Mucosa of rectum (tissue), 2 donors: ENCODE data around the gene KRT36.

ENCODE experiments used
- H3K27ac ChIP-seq, 2 donors: one replicate each; pipeline ENCODE4 v1.7.0; 2013; ENCODE audit warnings: inconsistent platforms in 2 of 2, low read depth in 2 of 2, low read length in 2 of 2
- H3K27me3 ChIP-seq, 2 donors: one replicate each; pipeline ENCODE4 v1.7.0; 2013; ENCODE audit warnings: low read length in 2 of 2; ENCODE audit not compliant: control insufficient read depth in 2 of 2, insufficient read depth in 2 of 2
- H3K36me3 ChIP-seq, 2 donors: one replicate each; pipeline ENCODE4 v1.7.0; 2013; ENCODE audit warnings: low read length in 2 of 2; ENCODE audit not compliant: control insufficient read depth in 2 of 2, insufficient read depth in 2 of 2
- H3K4me1 ChIP-seq, 2 donors: one replicate each; pipeline ENCODE4 v1.7.0; 2013; ENCODE audit warnings: low read length in 2 of 2, mild to moderate bottlenecking in 1 of 2; ENCODE audit not compliant: control insufficient read depth in 2 of 2, insufficient read depth in 2 of 2
- H3K4me3 ChIP-seq, 2 donors: one replicate each; pipeline ENCODE4 v1.7.0; 2013; ENCODE audit warnings: low read length in 2 of 2
- H3K9ac ChIP-seq, 2 donors: one replicate each; pipeline ENCODE4 v1.7.0; 2013; ENCODE audit warnings: low read length in 2 of 2, low read depth in 1 of 2, mild to moderate bottlenecking in 1 of 2
- H3K9me3 ChIP-seq, 2 donors: one replicate each; pipeline ENCODE4 v1.7.0; 2013; ENCODE audit warnings: low read length in 2 of 2; ENCODE audit not compliant: control insufficient read depth in 2 of 2
- donor health status: healthy.
- donor health status: Normal muscosa, but diverticular disease.

Gene KRT36

DNA sequence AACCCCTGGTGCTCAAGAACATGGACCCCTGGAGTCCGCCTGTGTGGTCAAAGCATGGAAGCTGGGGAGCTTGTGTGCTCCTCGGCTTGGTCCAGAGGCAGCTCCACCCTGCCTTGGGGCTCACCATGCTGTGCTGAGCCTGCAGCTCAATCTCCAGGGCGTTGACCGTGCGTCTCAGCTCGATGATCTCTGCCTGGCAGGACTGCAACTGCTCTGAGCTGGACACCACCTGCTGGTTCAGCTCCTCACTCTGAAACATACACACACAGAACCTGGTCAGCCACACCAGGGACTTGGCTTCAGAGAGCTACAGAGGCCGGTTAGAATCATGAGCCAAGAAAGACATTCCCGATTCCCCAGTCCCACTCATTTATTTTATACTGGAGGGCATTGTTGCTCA lies 11.5 kb downstream of the KRT36 start:
- Histone ChIP-seq H3K4me3 (no peak overlapping the region), H3K9me3 (no peaks in the 10 kb centered on the region), H3K36me3 (no peaks in the 10 kb centered on the region), H3K9ac (no peak overlapping the region), H3K4me1 (no peaks in the 10 kb centered on the region), H3K27me3 (no peaks in the 10 kb centered on the region), H3K27ac (no peak overlapping the region)

DNA sequence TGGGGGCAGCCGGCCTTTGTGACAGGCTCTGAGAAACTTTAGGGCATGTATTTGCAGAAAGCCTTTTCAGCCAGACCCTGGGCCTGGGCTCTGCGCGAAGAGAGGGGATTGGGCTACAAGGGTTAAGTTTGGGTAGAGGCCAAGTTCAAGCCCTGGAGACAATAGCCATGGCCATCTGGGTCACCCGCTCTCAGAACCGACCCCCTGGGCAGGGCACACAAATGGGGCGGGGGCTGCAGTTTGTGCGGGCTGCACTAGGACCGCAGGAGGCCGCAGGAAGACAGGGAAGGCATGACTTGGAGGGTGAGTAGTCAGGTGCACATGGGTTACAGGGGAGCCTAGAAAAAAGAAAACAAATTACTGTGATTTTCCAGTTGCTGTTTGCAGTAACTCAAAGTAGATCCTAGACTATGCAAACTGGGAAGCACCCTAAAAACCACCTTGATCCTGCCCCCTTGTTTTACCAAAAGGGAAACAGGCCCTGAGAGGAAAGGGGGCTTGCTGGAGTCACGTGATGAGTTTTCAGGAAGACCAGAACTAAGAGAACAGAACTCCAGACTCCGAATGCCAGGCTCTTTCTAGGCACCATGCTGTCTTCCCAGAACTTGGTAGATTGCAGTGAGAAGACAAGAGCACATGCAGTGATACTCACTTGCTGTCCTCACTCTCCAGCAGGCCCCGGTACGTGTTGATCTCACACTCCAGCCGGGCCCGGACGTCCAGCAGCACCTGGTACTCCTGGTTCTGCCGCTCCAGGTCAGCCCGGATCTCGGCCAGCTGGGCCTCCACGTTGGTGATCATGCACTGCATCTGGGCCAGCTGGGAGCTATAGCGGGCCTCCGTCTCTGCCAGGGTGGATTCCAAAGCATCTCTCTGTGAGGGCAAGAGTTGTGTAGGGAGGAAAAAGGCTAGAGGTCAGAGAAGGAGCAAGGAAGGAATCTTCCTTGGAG lies 12.6 kb downstream of the KRT36 start:
- Histone ChIP-seq H3K4me1 (no peaks in the 10 kb centered on the region), H3K4me3 (no peak overlapping the region), H3K9ac (no peak overlapping the region), H3K36me3 (no peaks in the 10 kb centered on the region), H3K27me3 (no peaks in the 10 kb centered on the region), H3K27ac (no peak overlapping the region), H3K9me3 (no peaks in the 10 kb centered on the region)

DNA sequence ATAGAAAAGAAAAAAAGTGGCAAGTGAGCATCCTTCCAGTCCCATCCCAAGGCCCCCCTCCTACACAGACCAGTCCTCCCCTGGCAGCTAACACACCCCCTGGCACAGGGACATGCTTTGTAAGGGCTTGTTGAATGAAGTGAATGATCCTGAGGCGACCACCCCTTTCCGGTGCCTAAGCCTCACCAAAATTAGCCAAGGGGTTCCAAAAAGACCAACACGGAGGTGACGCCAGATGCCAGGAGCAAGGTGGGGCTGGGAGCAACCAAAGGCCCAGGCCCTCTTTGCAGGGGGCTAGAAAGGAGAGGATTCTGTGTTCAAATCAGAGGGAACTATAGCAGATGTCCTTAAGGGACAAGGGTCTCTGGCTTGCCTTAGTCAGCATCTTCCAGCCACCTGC lies 14.3 kb downstream of the KRT36 start:
- no peak overlapping the region for H3K9ac ChIP-seq

DNA sequence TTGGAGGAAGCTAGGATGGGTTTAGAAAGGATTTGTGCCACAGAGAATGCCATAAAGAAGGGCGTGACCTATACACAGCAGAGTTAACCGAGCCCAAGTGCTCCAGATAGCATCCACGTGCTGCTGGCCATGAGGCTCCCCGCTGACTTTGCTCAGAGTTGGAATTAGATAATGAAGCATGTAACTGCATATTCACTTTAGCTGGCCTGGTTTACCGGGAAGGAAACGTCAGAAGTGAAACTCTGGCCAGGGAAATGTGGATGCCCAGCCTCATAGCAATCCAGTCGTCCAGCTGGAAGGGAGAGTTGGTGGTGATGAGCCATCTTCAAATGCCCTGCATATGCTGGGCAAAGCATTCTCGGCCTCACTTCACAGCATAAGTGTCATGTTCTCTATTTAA lies 14.8 kb downstream of the KRT36 start:
- Histone ChIP-seq H3K9ac (no peak overlapping the region), H3K27me3 (no peaks in the 10 kb centered on the region), H3K27ac (no peak overlapping the region), H3K9me3 (no peaks in the 10 kb centered on the region), H3K4me3 (no peak overlapping the region), H3K4me1 (no peaks in the 10 kb centered on the region), H3K36me3 (no peaks in the 10 kb centered on the region)

More for the DNA sequence above, 14.3 kb downstream of the KRT36 start:
- H3K4me3 ChIP-seq = no peak overlapping the region
- H3K27ac ChIP-seq = no peak overlapping the region
- H3K9me3 ChIP-seq = no peaks in the 10 kb centered on the region
- no peaks in the 10 kb centered on the region for H3K36me3 ChIP-seq
- no peaks in the 10 kb centered on the region for H3K27me3 ChIP-seq
- H3K4me1 ChIP-seq = no peaks in the 10 kb centered on the region

DNA sequence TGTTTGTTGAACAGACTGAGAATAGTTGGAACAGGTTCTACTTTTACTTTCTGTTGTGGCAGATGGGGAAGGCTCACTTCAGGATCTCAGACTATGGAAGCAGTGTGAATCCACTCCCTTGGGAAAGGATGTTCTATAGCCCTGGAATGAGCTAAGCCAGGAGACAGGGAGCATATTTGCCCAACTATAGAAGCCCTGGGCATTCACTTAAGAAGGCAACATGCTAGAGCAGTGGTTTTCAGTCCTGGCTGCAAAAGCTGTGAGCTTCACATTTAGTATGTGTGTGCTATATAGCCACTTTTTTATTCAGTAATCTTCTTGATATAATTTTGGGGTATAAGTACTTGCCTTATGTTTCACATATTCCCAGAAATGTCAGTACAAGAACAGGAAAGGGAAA lies 21.4 kb downstream of the KRT36 start:
- Histone ChIP-seq H3K4me1 (no peaks in the 10 kb centered on the region), H3K36me3 (no peaks in the 10 kb centered on the region), H3K27me3 (peaks cover 3% of the 10 kb centered on the region in 2 donors), H3K4me3 (no peak overlapping the region), H3K27ac (no peak overlapping the region), H3K9ac (no peak overlapping the region), H3K9me3 (no peaks in the 10 kb centered on the region)

DNA sequence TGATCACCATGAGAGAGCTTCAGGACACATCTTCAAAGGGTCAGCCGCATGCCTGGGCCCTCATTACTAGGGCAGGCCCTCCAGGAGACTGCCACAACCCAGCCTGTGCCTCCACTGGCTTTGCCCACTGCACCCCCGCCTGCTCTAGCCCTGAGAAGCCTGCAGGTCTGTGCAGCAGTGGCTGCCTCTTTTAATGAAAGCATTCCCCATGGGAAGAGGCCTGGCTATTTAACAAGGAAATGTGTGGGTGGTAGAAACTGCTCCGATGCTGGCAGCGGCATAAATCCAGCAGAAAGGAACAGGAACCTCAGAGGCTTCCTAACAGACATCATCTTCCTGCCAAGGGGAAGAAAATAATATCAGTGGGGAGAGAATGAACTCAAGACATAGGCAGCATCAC lies 22.1 kb downstream of the KRT36 start:
- Histone ChIP-seq H3K36me3 (no peaks in the 10 kb centered on the region), H3K27me3 (peaks cover 3% of the 10 kb centered on the region in 2 donors), H3K4me3 (no peak overlapping the region), H3K4me1 (no peaks in the 10 kb centered on the region), H3K9me3 (no peaks in the 10 kb centered on the region), H3K9ac (no peak overlapping the region), H3K27ac (no peak overlapping the region)

DNA sequence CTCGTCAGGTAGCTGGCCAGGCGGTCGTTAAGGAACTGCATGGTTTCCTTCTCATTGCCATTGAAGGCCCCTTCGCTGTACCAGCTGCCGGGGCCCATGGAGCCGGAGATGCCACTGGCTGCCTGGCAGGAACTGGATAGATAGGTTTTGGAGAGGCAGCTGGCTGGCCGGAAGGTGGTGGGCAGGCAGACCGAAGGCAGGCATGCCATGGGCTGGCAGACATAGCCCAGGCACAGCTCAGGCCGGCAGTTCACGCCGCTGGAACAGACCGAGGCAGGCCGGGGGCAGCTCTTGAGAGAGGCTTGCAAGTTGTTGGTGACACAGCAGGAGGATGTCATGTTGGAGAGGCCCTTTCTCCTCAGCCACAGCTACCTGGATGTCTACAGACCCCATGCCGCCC lies 22.7 kb downstream of the KRT36 start, which contains the start of gene KRT32:
KRT32 (minus strand) TSS at position 399 of the 400 bp plus-strand sequence; CDS start at position 338, 61 bp downstream.
- H3K9ac ChIP-seq = no peak within 1 kb of the TSS
- no peaks in the 10 kb centered on the region for H3K9me3 ChIP-seq

DNA sequence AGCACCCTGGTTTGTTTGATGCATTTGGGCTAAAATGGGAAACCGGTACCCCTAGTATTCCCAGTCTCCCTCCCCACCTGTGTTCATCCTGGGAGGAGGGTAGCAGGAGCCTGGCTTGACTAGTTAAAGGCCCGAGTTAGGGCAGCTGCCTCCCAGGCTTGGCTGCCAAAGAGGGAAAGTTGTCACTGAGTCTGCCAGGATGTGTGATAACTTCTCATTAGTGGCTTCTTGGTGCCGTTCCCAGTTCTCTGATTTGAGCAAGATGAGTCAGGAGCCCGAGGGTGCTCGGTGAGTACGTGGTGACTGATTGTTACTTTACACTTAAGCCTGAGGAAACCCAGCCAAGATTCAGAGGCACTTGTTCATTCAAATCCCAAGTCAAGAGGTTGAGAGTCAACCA lies 25.0 kb downstream of the KRT36 start:
- H3K4me1 ChIP-seq = no peaks in the 10 kb centered on the region
- H3K27me3 ChIP-seq = peaks cover 3% of the 10 kb centered on the region in 2 donors
- no peak overlapping the region for H3K9ac ChIP-seq
- H3K27ac ChIP-seq = no peak overlapping the region
- H3K36me3 ChIP-seq = no peaks in the 10 kb centered on the region
- no peak overlapping the region for H3K4me3 ChIP-seq
- H3K9me3 ChIP-seq = no peaks in the 10 kb centered on the region

More for the DNA sequence above, 22.7 kb downstream of the KRT36 start, which contains the start of gene KRT32:
- H3K4me1 ChIP-seq = no peaks in the 10 kb centered on the region
- peaks cover 3% of the 10 kb centered on the region in 2 donors for H3K27me3 ChIP-seq
- H3K27ac ChIP-seq = no peak within 1 kb of the TSS
- no peaks in the 10 kb centered on the region for H3K36me3 ChIP-seq
- H3K4me3 ChIP-seq = no peak within 1 kb of the TSS

DNA sequence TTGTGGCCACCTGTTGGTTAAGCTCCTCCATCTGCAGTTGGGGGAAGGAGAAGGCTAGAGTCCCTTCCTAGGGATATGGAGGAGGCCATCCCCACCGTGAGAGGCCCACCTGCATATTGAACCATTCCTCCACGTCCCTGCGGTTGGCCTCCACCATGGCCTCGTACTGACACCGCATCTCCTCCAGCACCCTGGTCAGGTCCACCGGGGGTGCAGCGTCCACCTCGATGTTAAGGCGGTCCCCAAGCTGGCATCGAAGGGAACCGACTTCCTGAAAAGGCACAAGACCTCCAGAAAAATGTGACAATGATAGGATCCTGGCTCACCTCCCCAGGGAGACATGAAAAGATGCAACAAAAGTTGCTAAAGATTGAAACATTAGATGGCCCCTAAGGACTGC lies 25.5 kb downstream of the KRT36 start:
- H3K27ac ChIP-seq = no peak overlapping the region

DNA sequence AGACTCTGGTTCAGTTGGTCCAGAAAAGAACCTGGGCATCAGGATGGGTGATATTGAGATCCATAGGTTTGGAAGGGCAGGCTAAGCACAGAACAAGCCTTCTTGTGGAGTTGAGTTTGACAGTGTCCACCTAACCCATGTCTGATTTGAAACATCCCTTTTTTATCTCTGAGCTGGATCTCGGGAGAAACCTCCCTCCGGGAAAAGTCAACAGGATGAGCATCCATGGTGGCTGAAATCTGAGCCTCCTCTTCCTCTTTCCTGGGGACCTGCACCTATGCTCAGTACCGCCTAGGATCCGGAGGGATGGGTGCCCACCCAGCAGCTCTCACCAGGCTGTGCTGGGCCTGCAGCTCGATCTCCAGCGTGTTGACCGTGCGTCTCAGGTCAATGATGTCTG lies 26.0 kb downstream of the KRT36 start:
- Histone ChIP-seq H3K36me3 (no peaks in the 10 kb centered on the region), H3K9ac (no peak overlapping the region), H3K27me3 (peaks cover 3% of the 10 kb centered on the region in 2 donors), H3K4me3 (no peak overlapping the region), H3K27ac (no peak overlapping the region), H3K9me3 (no peaks in the 10 kb centered on the region), H3K4me1 (no peaks in the 10 kb centered on the region)

More for the DNA sequence above, 25.5 kb downstream of the KRT36 start:
- H3K27me3 ChIP-seq = peaks cover 3% of the 10 kb centered on the region in 2 donors
- no peak overlapping the region for H3K9ac ChIP-seq
- H3K36me3 ChIP-seq = no peaks in the 10 kb centered on the region
- no peak overlapping the region for H3K4me3 ChIP-seq
- H3K9me3 ChIP-seq = no peaks in the 10 kb centered on the region
- no peaks in the 10 kb centered on the region for H3K4me1 ChIP-seq
